ENCODE data around the gene MARCKSL1.

Gene MARCKSL1

DNA sequence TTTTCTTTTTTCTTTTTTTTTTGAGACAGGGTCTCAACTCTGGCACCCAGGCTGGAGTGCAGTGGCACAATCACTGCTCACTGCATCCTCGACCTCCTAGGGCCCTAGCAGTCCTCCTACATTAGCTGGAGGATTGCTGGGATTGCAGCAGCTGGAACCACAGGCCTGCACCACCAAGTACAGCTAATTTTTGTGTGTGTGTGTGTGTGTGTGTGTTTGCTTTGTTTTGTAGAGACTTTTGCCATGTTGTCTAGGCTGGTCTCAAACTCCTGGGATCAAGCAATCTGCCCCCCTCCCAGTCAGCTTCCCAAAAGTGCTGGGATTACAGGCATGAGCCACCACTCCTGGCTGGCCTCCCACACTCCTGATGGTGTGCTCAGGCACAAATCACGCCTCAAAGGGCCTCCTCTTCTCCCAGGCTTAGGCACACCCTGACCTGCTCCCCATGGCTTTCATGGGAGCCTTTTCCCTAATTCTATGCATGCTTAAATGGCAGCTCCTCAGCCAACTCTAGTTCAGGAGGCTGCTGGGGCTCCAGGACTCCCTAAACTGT lies 16.9 kb upstream of the MARCKSL1 start:
- DNase-seq, result no peak

DNA sequence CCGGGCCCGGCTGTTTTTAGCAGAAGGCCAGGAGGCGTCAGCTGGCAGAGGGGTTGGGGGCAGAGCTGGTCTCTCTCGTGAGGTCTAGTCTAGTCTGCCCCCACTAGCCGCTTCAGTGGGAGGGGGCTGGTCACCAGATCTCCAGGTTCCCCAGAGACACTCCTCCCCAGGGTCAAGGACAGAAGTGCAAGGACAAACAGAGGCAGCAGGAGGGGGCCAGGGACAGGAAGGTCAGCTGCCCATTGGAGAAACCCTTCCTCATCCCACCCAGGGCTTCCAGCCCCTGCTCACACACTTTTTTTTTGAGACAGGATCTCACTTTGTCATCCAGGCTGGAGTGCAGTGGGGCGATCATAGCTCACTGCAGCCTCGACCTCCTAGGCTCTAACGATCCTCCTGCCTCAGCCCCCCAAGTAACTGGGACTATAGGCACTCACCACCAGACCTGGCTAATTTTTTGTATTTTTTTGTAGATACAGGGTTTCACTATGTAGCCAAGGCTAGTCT lies 16.3 kb upstream of the MARCKSL1 start:
- DNase-seq, result peak; percentile 62

DNA sequence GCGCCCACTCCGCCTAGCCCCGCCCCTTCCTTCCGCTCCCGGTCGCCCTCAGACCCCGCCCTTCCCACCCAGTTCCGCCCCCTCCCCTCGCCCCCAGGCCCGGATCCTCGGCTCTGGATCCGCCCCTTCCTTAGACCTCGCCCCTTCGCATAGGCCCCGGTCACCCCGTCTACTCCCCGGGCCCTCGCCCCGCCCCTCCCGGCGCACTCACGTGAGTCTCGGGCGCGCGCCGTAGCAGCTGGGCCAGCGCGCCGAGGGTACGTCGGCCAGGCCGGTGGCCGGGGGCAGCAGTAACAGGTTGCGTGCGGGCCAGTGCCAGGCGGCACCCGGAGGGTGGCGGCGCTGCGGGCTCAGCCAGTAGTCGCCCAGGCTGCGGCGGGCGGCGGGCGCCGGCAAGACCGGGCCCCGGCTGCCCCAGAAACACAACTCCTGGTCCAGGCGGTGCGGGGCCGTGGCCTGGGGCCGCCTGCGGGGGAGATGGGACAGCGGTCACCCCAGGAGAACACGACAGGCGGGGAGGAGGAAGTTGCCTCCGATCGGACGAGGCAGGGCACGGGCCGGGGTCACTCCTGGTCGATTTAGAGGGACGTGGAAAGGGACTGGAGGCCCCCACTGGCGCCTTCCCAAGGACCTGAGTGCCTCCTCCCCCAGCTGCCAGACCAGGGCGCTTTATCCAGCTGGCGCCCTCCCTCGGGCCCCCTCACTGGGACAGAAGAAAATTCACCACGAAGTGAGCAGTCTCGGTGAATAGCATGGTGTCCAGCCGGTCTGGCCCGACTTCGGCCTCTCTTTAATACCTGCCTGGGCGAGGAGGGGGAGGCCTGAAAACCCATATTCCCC lies 15.6 kb upstream of the MARCKSL1 start:
- peak; percentile 92 for DNase-seq

DNA sequence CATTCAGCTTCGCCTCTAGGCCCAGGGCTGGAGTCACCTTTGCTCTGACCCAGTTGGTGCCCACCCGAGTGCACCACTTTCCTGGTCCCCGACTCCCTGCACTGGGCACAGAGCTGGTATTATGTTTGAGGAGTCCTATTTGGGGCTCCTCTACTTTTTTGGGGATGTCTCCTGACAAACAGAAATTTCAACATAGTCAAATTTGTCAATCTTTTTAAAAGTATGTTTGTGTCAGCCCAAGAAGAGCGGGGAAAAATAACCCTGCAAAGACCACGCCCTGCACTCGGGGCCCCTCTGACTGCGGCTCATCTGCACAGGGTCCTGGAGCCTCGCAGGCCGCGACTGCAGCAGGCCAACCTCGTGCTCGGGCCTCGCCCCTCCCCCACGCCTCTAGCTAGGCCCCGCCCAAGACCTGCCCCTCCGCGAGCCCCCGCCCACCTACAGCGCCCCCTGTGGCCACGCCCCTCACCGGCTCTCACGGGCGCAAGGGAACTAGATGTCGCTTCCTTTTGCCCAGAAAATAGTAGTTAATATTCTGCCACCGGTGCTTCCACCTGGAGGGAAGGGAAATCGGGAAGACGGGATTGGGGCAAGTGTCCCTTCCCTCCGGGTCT lies 14.9 kb upstream of the MARCKSL1 start:
- DNase-seq, result peak; percentile 94

DNA sequence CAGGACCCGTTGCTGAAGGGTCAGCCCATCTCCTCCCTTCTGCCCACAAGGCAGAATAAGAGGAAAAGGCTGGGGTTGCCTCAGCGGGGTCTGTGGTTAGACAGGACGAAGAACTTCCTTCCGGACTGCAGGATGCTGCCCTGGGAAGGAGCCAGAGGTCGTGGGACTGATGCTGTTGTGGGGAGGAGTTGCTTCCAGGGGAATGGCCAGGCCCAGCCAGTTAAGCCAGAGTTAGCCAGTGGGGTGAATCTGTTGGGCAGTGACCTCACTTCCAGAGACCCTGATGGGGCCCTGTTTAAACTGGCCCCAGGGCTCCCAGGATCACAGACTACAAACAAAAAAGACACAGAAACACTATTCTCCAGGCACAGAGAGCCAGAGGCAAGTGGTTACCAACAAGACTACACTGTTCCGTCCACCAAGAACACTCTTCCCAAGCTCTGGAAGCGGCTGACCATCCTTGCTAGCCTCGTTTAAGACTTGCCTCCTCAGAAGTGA lies 13.2 kb upstream of the MARCKSL1 start:
- DNase-seq, result no peak

DNA sequence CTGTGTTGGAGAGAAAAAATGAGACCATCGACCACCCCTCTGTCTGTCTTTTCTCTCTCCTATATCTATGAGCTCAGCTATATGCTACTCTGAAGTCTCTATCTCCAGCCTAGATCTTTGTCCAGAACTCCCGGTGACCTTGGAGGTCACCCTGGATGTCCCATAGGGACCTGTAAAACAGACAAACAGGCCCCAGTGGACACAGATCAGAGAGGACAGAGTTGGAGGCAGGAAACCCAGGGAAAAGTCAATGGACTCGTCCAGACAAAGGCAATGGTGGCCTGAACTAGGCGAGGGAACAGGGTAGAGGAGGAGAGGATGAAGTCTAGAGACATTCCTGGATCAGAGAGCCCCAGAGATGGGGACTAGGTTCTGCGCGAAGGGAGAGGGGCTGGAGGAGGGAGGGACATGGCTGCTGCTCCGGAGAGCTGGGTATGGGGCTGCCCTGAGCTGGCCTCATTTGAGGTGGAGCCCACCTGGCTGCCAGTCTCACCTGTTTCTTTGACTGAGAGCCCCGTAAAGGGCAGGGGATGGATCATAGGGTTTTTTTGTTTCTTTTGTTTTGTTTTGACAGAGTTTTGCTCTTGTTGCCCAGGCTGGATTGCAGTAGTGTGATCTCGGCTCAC lies 10.6 kb upstream of the MARCKSL1 start:
- DNase-seq, result no peak

DNA sequence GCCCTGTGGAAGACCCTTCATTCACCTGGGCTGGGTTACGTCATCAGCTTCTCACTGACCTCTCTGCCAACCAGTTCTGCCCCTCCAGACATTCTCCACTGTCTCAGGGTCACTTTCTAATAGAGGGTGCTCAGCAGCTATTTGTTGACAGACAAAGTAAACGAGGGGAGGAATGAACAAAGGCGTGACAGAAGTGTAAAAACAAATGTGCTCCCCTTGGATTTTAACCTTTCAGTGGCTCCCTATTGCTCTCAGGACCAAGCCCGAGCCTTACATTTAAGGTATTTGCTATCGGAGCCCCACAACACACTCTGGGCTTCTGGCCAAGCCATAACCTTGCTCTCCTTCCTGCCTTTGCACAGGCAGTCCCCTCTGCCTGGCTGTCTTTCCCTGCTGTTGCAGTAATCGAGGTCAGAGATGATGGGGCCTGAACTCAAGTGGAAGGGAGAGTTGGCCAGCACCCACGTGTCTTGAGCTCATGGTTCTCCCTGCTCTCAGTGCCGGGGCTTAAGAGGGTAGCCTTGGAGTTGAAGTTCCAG lies 9.3 kb upstream of the MARCKSL1 start:
- DNase-seq, result no peak

DNA sequence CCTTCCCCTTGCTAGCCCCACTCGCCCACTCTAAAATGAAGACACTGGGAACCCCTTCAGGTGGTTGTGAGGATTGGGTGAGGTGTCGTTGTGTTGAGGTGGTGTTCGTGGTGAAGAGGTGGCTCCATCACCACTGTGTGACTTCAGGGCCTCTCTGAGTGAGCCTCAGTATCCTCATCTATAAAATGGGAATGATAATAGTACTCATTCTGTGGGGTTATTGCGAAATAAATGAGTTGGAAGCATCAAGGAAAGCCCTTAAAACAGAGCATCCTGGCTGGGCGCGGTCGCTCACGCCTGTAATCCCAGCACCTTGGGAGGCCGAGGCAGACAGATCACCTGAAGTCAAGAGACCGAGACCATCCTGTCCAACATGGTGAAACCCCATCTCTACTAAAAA lies 6.7 kb upstream of the MARCKSL1 start:
- DNase-seq, result no peak

DNA sequence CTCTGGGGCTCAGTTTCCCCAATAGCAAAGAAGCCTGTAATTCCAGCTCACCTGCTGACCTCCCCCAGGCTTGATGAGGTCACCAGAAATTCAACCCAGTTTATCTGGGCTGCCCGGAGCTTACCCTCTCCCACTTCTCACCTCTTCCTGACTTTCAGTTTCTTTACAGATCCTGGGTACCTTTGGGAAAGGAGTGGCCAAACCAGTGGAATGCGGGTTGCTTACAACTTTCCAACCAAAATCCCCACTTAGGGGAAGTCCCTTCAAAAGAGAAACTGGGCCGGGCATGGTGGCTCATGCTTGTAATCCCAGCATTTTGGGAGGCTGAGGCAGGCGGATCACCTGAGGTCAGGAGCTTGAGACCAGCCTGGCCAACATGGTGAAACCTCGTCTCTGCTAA lies 5.9 kb upstream of the MARCKSL1 start:
- no peak for DNase-seq

DNA sequence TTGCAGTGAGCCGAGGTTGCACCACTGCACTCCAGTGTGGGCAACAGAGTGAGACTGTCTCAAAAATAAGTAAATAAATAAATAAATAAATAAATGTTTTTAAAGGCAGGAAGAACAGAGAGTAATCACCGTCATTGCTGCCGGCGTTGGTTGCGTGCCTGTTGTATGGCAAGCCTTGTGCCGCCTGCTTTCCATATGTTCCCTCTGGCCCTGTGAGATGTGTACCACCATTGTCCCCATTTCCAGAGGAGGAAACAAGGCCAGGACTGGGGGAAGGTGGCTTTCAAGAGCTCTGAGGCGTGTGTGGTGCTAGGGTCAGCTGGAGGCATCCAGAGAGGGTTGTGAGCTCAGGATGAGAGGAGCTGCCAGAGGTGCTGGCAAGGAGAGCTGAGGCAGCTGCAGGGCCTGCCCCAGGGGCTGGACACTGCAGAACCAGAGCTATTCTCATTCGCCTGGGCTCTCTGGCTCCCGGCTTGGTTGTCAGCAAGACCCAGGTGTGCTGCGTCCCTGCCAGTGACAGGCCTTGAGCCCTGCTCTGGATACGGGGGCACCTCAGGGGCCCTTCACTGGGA lies 5.2 kb upstream of the MARCKSL1 start:
- DNase-seq, result no peak

DNA sequence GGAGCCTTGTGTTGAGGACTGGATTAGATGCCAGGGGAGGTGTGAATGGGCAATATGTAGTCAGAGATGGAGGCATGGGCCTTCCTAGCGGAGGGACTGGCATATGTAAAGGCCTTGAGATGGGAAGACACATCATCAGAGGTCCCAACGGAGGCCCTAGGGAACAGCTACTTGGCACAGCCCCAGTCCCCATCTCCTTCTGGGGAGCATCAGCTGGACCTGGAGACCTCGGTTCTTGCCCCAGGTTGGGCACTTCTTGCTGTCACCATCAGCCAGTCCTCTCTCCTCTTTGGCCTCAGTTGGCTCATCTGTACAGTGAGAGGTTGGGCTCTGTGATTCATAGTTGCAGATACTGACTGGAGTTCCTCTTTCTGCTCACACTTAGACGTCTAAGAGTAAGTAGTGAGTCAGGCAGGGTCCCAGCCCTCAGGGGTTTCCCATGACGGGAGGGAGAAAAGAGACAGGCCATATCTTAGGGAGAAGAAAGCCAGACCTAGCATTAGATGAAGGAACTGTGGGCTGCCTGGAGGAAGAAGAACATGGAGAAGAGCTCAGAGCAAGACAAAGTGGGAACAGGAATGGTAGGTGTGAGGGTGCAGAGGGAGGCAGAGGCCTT lies 3.4 kb upstream of the MARCKSL1 start:
- DNase-seq, result no peak

DNA sequence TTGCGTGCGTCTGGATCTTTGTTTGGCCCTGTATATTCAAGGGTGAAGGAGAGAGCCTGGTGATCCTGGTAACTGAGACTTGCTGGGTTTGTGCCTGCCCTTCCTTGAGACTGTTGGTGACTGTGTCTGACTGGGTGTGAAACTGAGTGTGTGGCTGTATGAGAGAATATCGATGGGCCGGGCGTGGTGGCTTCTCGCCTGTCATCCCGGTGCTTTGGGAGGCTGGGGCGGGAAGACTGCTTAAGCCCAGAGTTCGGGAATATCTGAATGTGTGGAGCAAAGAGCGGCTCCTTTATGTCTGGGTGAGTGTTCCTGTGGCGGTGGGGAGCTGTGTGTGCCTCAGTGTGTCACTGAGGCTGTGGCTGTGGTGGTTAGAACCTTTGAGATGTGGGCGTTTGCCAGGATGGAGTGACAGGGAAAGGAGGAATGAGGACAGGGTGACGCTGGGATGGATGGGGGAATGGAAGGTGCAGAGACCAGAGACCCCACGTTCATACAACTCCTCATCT lies 2.7 kb upstream of the MARCKSL1 start:
- DNase-seq, result no peak

DNA sequence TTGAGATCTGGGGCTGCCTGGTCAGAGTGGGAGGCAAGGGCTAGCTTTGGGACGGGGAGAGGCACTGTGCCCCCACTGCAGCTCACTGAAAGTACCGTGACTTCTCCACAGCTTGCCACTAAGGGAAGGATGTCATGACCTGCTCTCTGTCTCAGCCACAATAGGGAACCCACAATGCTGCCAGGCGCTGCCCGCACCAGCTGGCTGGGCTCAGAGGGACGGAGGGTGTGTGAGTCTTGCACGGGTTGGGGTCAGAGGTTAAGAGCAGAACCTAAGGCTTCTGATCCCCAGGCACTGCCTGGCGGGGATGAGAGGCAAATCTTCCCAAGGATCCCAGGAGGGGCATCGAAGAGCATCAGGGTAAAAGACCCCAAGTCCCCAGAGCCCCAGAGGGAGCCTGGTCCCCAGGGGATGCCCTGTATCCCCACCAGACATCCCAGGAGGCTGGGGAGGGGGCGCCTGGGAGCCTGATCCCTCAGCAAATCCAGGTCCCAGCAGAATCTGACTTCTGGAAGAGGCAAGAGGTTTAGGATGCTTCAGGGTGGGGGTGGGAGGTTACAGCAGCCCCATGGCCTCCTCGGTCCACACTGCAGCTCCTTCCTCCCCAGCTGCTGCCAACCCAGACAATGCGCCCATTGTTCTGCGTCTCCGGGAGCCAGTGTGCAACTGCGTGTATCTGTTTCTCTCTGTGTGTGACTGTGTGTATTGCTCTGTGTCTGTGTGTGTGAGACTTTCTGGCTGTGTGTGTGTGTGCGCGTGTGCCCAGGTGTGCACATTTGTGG lies 2.0 kb upstream of the MARCKSL1 start:
- no peak for DNase-seq

DNA sequence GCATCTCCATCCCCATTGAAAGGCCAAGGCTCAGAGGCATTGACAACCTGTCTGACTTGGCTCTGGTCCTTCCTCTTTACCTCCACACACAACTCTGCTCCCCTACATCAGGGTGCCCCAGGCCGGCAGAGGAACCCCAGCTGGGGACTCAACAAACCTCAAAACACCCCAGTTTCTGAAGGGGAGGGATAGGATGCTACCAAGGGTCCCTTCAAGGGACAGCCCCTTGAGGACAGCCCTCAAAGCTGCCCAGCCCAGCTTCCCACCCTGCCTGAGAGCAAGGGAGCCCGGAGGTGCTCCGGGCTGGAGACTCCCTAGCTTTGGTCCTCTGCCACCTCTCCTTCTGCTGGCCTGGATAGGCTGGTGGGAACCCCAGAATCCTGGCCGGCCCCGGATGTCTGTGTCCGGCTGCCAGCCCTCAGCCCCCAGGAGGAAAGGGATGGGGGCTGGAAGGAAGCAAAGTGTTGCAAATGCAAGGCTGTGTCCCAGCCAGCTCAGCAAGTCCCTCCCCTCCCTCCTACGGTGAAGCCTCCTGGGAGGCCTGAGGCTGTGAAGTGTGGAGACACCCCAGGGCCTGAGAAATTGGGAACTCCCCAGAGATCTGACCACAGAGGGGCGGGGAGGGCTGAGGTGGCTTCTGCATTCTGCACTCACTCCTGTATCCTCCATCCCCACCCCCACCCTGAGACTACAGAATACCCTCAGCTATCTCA lies 1.1 kb upstream of the MARCKSL1 start:
- peak; percentile 77 for DNase-seq

DNA sequence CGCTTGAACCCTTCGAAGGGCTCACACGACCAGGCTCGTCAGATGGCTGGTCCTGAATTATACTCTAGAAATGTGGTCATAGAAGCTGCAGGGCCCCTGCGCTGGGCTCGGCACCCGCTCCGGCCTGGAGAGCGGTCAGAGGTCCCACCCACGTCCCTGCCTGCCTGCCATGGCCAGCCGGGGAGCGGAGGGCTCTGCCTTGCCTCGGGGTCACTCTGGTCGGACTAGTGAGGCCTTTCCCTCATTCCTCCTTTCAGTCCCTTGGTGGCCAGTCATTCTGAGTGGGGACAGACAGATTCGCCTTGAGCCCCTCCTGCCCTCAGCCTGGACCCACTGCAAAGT lies 529 bp upstream of the MARCKSL1 start:
- no peak for DNase-seq

DNA sequence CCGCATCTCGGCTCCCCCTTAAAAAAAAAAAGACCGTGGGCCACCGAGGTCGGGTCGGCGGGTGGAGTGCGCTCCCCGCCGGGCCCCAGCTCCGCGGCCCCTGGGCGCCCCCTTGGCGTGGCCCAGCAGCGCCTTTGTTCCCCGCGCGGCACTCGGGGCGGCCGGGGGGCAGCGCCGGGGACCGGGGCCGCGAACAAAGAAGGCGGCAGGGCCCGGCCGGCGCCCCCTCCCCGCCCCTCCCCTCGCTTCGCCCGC lies 571 bp downstream of the MARCKSL1 start:
- DNase-seq, result no peak

DNA sequence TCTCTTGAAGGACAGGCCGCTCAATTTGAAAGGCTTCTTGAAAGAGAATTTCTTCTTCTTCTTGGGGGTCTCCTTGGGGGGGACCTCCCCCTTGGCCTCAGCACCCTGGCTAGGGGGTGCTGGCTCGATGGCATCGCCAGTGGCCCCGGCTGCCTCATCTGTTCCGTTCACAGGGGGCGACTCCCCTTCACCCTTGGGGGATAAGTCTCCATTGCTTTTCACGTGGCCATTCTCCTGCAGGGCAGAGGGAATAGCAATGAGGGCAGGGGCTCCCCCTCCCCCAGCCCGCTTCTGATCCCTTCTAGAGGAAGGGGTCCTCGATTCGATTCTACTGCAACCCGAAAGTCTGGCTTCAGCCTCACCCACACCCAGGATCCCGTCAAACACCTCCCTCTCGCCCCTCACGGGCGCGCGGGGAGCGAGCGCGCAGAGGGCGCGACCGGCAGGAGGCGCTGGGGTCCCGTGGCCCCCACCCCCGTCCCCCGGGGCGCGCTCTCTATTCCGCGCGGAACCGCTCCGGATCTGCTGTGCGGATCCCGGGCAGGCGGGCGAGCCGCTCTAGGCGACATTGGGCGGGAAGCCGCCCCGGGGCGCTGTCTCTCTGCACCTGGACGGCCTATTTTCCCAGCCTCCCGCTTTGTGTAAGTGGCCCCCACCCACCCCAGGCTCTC lies 1.0 kb downstream of the MARCKSL1 start:
- DNase-seq, result peak; percentile 82

DNA sequence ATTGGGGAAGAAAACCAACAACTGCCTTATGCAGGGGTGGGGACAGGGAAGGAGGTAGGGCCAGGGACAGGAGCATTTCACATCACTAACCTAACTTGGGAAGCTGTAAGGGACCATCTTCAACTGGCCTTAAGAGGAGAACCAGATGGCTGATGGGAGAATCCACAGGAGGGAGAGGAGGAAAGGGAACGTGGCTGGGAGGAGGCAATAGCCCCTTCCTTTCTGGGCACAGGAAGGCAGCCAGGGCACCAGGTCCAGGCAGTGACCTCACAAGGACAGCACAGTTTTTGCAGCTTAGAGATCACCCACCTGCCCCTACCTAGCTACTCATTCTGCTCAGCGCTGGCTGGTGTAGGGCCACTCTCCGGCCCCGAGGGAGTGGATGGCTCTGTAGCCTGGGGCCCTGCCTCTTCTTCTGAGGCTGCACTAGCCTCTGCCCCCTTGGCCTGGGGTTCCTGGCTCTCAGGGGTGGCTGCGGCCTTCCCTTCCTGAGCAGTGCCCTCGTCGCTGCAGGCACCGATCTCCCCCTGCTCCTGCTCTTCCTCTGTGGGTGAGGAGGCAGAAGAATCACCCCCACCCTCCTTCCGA lies 1.7 kb downstream of the MARCKSL1 start:
- no peak for DNase-seq

DNA sequence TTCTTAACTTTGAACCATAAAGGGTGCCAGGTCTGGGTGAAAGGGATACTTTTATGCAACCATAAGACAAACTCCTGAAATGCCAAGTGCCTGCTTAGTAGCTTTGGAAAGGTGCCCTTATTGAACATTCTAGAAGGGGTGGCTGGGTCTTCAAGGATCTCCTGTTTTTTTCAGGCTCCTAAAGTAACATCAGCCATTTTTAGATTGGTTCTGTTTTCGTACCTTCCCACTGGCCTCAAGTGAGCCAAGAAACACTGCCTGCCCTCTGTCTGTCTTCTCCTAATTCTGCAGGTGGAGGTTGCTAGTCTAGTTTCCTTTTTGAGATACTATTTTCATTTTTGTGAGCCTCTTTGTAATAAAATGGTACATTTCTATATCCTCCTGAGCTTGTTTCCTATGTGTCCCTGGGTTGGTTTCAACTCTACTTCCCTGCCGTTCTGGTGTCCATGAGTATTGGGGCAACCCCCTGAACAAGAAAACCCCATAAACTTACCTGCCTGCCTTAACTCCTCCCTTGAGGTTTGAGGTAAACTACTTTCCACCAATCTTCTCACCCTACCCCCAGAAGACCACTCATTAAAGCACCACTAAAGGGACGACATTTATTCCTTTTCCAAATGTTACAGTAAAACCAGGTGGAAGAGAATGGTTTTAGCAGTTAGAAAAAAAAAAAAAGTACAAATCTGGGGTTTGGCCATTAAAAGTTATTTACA lies 2.6 kb downstream of the MARCKSL1 start:
- no peak for DNase-seq
